Measurements from ENCODE around the gene MEF2B.

MEF2B gene

DNA sequence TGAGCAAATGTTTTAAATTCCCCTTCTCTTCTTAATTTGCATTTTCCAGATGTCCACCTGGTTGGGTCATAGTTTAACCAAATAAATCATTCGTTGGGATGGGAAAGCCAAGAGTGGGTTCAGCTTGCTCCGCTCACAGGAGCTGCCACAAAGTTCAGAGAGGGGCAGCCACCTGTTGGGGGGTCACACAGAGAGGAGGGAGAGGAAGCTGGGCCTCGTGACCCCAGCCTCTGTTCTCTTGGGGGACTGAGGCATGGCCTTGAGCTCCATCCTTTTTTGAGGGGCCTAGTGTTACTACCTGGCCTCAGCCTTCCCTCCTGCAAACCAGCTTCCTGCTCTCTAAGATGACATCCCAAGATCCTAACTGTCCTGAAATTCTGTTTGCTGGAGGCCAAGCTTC, 2.5 kb downstream of the MEF2B start:
- no peak for DNase-seq (ENCODE audit: low read depth)
- TF ChIP-seq, protein P1, sequence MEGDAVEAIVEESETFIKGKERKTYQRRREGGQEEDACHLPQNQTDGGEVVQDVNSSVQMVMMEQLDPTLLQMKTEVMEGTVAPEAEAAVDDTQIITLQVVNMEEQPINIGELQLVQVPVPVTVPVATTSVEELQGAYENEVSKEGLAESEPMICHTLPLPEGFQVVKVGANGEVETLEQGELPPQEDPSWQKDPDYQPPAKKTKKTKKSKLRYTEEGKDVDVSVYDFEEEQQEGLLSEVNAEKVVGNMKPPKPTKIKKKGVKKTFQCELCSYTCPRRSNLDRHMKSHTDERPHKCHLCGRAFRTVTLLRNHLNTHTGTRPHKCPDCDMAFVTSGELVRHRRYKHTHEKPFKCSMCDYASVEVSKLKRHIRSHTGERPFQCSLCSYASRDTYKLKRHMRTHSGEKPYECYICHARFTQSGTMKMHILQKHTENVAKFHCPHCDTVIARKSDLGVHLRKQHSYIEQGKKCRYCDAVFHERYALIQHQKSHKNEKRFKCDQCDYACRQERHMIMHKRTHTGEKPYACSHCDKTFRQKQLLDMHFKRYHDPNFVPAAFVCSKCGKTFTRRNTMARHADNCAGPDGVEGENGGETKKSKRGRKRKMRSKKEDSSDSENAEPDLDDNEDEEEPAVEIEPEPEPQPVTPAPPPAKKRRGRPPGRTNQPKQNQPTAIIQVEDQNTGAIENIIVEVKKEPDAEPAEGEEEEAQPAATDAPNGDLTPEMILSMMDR (IDR thresholded peaks at IDR 0.05; ENCODE audit: insufficient read depth, low read depth, low read length, missing control alignments) = no peak
- H3K4me3 ChIP-seq (ENCODE audit: low read length) = no peak overlapping the region

DNA sequence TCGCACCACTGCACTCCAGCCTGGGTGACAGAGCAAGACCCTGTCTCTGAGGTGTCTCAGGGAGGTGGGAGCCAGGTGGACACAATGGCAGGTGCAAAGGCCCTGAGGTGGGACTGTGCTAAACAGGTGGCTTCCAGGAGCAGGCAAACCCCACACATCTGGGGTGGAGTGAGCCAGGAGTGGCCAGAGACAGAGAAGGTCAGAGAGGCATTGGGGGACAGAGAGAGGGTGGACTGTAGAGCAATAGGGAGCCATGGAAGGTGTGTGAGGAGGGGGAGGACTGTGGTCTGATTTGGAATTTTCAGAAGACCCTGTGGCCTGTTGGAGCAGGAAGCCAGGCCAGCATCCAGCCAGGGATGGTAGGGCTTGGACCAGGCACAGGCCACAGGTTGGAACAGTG, 4.7 kb downstream of the MEF2B start:
- TF ChIP-seq, protein P1 (IDR thresholded peaks at IDR 0.05; ENCODE audit: insufficient read depth, low read depth, low read length, missing control alignments) = no peak
- no peak for DNase-seq (ENCODE audit: low read depth)
- no peak overlapping the region for H3K4me3 ChIP-seq (ENCODE audit: low read length)

DNA sequence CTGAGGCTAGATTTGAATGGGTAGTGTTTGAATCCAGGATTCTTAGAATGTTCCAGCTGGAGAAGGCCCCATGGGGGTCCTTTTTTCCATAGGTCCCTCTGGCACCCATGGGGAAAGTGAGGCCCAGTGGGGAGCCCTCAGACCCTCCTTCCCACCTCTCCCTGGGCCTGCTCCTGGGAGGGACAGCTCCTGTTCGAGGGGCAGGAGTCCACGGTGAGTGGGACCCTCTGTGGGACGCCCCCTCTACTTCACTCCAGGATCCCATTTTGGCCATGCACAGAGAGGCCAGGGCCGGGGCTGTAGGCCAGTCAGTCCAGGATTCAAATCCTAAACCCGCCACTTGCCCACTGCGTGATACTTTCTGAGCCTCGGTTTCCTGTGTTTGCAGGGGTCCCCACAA, 7.6 kb downstream of the MEF2B start:
- no peak for DNase-seq (ENCODE audit: low read depth)
- TF ChIP-seq, protein P1 (IDR thresholded peaks at IDR 0.05; ENCODE audit: insufficient read depth, low read depth, low read length, missing control alignments) = no peak

DNA sequence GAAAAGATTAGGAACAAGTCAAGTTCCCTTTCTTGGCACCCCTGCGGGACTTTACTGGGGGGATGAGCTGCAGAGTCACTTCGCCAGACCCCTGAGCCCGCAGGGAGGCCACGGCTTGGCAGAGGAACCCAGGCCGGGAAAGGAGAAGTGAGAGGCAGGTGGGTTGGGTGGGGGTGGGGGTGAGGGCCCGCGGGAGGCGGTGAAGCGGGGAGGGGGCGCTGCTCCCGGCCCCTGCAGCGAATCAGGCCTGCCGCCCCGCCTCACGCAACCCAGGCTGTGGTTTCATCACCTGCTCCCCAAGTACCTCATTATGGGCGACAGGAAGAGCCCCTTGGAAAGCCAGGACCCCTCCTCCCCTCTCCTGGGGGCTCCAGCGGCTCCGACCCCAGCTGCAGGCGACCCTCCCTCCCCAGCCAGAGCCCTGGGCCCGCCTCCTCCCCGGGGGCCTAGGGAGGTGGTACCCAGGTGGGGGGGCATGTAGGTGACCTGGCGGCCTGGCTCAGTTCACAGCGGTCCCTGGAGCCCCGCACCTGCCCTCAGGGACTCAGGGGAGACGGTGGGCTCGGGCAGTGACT, 9.5 kb downstream of the MEF2B start:
- TF ChIP-seq, protein P1 (IDR thresholded peaks at IDR 0.05; ENCODE audit: insufficient read depth, low read depth, low read length, missing control alignments) = no peak
- H3K4me3 ChIP-seq (ENCODE audit: low read length) = no peak overlapping the region
- no peak for DNase-seq (ENCODE audit: low read depth)

More for the DNA sequence above, 7.6 kb downstream of the MEF2B start:
- no peak overlapping the region for H3K4me3 ChIP-seq (ENCODE audit: low read length)

DNA sequence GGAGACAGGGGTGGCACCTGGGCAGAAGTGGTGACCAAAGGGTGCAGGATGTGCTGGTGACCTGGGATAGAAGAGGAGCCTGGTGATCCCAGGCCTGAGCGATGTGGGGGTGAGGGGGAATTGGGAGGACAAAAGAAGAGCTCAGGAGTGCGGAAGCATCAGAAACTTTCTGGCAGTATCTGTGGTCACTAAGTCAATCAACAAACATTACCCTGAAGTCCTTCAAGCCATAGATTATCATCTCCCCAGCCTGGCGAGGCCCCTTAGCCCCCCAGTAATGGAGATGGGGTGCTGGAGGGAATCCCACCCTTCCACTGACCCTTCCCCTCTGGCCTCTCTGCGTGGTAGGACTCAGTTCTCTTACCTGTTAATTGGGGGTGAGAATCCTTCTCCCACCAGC, 10.5 kb downstream of the MEF2B start:
- no peak for DNase-seq (ENCODE audit: low read depth)
- TF ChIP-seq, protein P1 (IDR thresholded peaks at IDR 0.05; ENCODE audit: insufficient read depth, low read depth, low read length, missing control alignments) = no peak

DNA sequence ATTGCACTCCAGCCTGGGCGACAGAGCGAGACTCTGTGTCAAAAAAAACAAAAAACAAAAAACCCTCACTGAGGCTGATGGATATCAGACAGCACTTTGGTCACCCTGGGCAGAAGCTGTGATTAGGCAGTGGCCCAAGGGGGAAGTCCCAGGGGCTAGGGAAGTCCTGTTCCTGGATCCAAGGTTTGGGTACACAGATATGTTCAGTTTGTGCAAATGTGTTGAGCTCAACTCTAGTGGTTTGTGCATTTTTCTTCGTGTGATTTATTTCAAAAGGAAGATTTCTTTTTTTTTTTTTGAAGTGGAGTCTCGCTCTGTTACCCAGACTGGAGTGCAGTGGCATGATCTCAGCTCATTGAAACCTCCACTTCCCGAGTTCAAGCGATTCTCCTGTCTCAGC, 12.3 kb downstream of the MEF2B start:
- H3K4me3 ChIP-seq (ENCODE audit: low read length) = no peak overlapping the region
- TF ChIP-seq, protein P1 (IDR thresholded peaks at IDR 0.05; ENCODE audit: insufficient read depth, low read depth, low read length, missing control alignments) = no peak
- DNase-seq (ENCODE audit: low read depth) = no peak

More for the DNA sequence above, 10.5 kb downstream of the MEF2B start:
- H3K4me3 ChIP-seq (ENCODE audit: low read length) = no peak overlapping the region

DNA sequence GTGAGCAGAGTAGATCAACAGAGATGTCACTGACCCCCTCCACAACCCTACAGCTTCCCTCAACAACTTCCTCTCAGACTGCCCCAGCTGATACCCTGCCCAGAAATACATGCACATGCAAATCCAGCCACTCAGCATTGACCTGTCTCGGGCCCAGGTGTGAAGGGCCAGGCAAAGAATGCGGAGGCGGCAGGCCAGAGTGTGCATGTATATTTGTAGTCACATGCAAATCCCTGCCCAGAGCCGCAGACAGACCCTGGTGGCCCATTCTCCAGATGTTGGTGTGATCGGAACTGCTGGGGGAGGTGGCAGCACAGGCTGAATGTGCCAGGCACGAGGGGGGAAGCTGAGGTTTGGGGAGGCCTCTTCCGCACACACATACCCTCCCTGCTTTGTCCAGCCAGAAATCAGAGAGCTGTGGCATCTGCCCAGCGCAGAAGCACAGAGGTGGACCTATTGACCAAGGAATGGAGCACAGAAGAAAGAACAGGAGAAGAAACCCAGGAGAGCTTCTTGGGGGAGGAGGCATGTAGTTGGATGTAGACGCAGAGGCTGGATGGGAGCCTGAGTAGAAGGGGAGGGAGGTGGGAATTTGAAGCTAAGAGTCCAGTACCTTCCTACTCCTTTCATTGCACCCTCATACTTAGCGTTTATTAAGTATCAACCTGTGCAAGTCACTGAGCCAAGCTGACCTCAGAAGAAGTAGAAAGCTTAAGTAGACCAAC, 14.4 kb downstream of the MEF2B start:
- DNase-seq (ENCODE audit: low read depth) = no peak
- TF ChIP-seq, protein P1 (IDR thresholded peaks at IDR 0.05; ENCODE audit: insufficient read depth, low read depth, low read length, missing control alignments) = no peak

More for the DNA sequence above, 14.4 kb downstream of the MEF2B start:
- no peak overlapping the region for H3K4me3 ChIP-seq (ENCODE audit: low read length)

All from epithelial cell of esophagus (primary cell).